ENCODE measurements around the gene NMRK2.

The NMRK2 gene

GRCh38 chr19:3978145-3978544, 45.3 kb downstream of the NMRK2 start:
- 97 to 99% methylated on average over 15 of the region's 19 CpGs for WGBS, 2 experiments (ENCODE audit: insufficient coverage in 2 of 2)
- Histone ChIP-seq H3K27ac (ENCODE audit: low read depth, low read length, severe bottlenecking) (peak overlapping the region; percentile 16), H3K36me3 (ENCODE audit: control insufficient read depth, insufficient read depth, low read length) (peaks cover 82% of the 10 kb centered on the region), H3K4me1 (ENCODE audit: control insufficient read depth, insufficient read depth, low read length, poor library complexity, severe bottlenecking) (peaks cover 8% of the 10 kb centered on the region), H3K9me3 (ENCODE audit: control insufficient read depth, low read length) (no peaks in the 10 kb centered on the region), H3K4me3 (ENCODE audit: extremely low read depth, insufficient read depth, low read length, poor library complexity, severe bottlenecking) (no peak overlapping the region)

GRCh38 chr19:3979289-3979673, 46.4 kb downstream of the NMRK2 start:
- 96 to 98% methylated on average over 15 to 18 of the region's 18 CpGs for WGBS, 2 experiments (ENCODE audit: insufficient coverage in 2 of 2)
- Histone ChIP-seq H3K4me3 (ENCODE audit: extremely low read depth, insufficient read depth, low read length, poor library complexity, severe bottlenecking) (no peak overlapping the region), H3K36me3 (ENCODE audit: control insufficient read depth, insufficient read depth, low read length) (peaks cover 94% of the 10 kb centered on the region), H3K9me3 (ENCODE audit: control insufficient read depth, low read length) (no peaks in the 10 kb centered on the region), H3K27ac (ENCODE audit: low read depth, low read length, severe bottlenecking) (no peak overlapping the region), H3K4me1 (ENCODE audit: control insufficient read depth, insufficient read depth, low read length, poor library complexity, severe bottlenecking) (peaks cover 16% of the 10 kb centered on the region)

DNA sequence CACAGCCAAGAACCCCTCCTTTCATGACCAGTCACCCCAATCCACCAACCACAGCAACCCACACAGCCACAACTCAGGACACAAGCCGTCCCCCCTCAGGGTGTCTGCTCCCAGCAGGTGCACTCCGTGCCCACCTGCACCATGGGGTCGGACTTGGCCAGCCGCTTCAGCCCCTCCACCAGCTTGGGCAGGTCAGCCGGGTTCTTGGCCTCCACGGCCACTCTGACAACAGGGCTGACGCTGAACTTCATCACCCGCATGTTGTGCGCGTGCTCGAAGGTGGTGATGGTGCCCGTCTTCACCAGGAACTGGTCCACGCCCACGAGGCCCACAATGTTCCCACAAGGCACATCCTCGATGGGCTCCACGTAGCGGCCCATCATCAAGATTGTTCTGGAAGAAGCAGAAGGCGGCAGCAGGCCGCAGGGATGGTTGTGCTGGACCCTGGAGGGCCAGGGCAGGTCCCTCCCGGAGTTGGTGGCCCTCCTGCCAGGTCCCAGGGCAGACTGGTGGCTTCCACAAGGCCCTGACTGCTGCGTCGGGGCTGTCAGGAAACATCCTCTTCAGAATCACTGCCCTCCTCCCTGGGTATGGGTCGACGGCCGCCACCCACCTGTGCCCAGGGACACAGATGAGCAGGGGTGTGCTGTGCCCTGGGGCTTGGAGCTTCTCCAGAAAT, 46.9 kb downstream of the NMRK2 start:
- no peak overlapping the region for H3K4me3 ChIP-seq (ENCODE audit: extremely low read depth, insufficient read depth, low read length, poor library complexity, severe bottlenecking)
- WGBS, 2 experiments (ENCODE audit: insufficient coverage in 2 of 2): 98% methylated on average over 24 to 25 of the region's 25 CpGs
- H3K36me3 ChIP-seq (ENCODE audit: control insufficient read depth, insufficient read depth, low read length): peaks cover 99% of the 10 kb centered on the region
- H3K27ac ChIP-seq (ENCODE audit: low read depth, low read length, severe bottlenecking): peak overlapping the region; percentile 5
- H3K9me3 ChIP-seq (ENCODE audit: control insufficient read depth, low read length): no peaks in the 10 kb centered on the region
- peaks cover 16% of the 10 kb centered on the region for H3K4me1 ChIP-seq (ENCODE audit: control insufficient read depth, insufficient read depth, low read length, poor library complexity, severe bottlenecking)

- no peak overlapping the region for H3K4me3 ChIP-seq (ENCODE audit: extremely low read depth, insufficient read depth, low read length, poor library complexity, severe bottlenecking)
- peaks cover 16% of the 10 kb centered on the region for H3K4me1 ChIP-seq (ENCODE audit: control insufficient read depth, insufficient read depth, low read length, poor library complexity, severe bottlenecking)
- peaks cover 93% of the 10 kb centered on the region for H3K36me3 ChIP-seq (ENCODE audit: control insufficient read depth, insufficient read depth, low read length)
- no peaks in the 10 kb centered on the region for H3K9me3 ChIP-seq (ENCODE audit: control insufficient read depth, low read length)
- WGBS, 2 experiments (ENCODE audit: insufficient coverage in 2 of 2): 97% methylated on average over 29 to 30 of the region's 31 CpGs
- H3K27ac ChIP-seq (ENCODE audit: low read depth, low read length, severe bottlenecking): peak overlapping the region; percentile 57
These were observed 47.7 kb downstream of the NMRK2 start for GRCh38 chr19:3980353-3981251.

DNA sequence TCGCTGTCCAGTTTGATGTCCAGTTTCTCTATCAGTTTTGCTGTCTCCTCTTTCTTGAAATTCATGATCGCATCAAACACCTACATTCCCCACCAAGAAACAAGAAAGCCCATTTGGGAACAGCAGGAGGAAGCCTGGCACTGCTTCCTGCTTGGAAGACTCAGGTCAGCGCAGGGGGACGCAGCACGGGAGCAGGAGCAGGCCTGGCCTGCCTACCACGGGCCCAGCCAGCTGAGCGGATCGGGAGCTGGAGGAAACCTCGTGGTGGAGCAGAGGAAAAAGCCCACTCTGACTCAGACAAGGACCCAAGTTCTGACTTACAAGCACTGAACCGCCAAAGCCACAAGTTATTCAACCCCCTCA, 48.5 kb downstream of the NMRK2 start:
- Histone ChIP-seq H3K4me1 (ENCODE audit: control insufficient read depth, insufficient read depth, low read length, poor library complexity, severe bottlenecking) (peaks cover 23% of the 10 kb centered on the region), H3K36me3 (ENCODE audit: control insufficient read depth, insufficient read depth, low read length) (peaks cover 85% of the 10 kb centered on the region), H3K9me3 (ENCODE audit: control insufficient read depth, low read length) (no peaks in the 10 kb centered on the region), H3K4me3 (ENCODE audit: extremely low read depth, insufficient read depth, low read length, poor library complexity, severe bottlenecking) (no peak overlapping the region), H3K27ac (ENCODE audit: low read depth, low read length, severe bottlenecking) (peak overlapping the region; percentile 57)
- WGBS, 2 experiments (ENCODE audit: insufficient coverage in 2 of 2): 97 to 99% methylated on average over 10 of the region's 10 CpGs

GRCh38 chr19:3981736-3982681, 49.1 kb downstream of the NMRK2 start:
- WGBS, 2 experiments (ENCODE audit: insufficient coverage in 2 of 2): 96 to 97% methylated on average over 36 to 38 of the region's 39 CpGs
- no peaks in the 10 kb centered on the region for H3K9me3 ChIP-seq (ENCODE audit: control insufficient read depth, low read length)
- peaks cover 30% of the 10 kb centered on the region for H3K4me1 ChIP-seq (ENCODE audit: control insufficient read depth, insufficient read depth, low read length, poor library complexity, severe bottlenecking)
- no peak overlapping the region for H3K4me3 ChIP-seq (ENCODE audit: extremely low read depth, insufficient read depth, low read length, poor library complexity, severe bottlenecking)
- peak overlapping the region; percentile 57 for H3K27ac ChIP-seq (ENCODE audit: low read depth, low read length, severe bottlenecking)
- peaks cover 79% of the 10 kb centered on the region for H3K36me3 ChIP-seq (ENCODE audit: control insufficient read depth, insufficient read depth, low read length)

- 95% methylated on average over 31 to 40 of the region's 40 CpGs for WGBS, 2 experiments (ENCODE audit: insufficient coverage in 2 of 2)
- H3K36me3 ChIP-seq (ENCODE audit: control insufficient read depth, insufficient read depth, low read length): peaks cover 70% of the 10 kb centered on the region
- peak overlapping the region; percentile 99 for H3K27ac ChIP-seq (ENCODE audit: low read depth, low read length, severe bottlenecking)
- H3K4me1 ChIP-seq (ENCODE audit: control insufficient read depth, insufficient read depth, low read length, poor library complexity, severe bottlenecking): peaks cover 36% of the 10 kb centered on the region
- no peaks in the 10 kb centered on the region for H3K9me3 ChIP-seq (ENCODE audit: control insufficient read depth, low read length)
- H3K4me3 ChIP-seq (ENCODE audit: extremely low read depth, insufficient read depth, low read length, poor library complexity, severe bottlenecking): peak overlapping the region; percentile 97
These were observed 50.1 kb downstream of the NMRK2 start for GRCh38 chr19:3982701-3983541.

GRCh38 chr19:3983542-3983914, 50.7 kb downstream of the NMRK2 start:
- peaks cover 64% of the 10 kb centered on the region for H3K36me3 ChIP-seq (ENCODE audit: control insufficient read depth, insufficient read depth, low read length)
- H3K4me3 ChIP-seq (ENCODE audit: extremely low read depth, insufficient read depth, low read length, poor library complexity, severe bottlenecking): peak overlapping the region; percentile 97
- 77 to 82% methylated on average over 5 to 6 of the region's 7 CpGs for WGBS, 2 experiments (ENCODE audit: insufficient coverage in 2 of 2)
- peaks cover 36% of the 10 kb centered on the region for H3K4me1 ChIP-seq (ENCODE audit: control insufficient read depth, insufficient read depth, low read length, poor library complexity, severe bottlenecking)
- no peaks in the 10 kb centered on the region for H3K9me3 ChIP-seq (ENCODE audit: control insufficient read depth, low read length)
- peak overlapping the region; percentile 99 for H3K27ac ChIP-seq (ENCODE audit: low read depth, low read length, severe bottlenecking)

DNA sequence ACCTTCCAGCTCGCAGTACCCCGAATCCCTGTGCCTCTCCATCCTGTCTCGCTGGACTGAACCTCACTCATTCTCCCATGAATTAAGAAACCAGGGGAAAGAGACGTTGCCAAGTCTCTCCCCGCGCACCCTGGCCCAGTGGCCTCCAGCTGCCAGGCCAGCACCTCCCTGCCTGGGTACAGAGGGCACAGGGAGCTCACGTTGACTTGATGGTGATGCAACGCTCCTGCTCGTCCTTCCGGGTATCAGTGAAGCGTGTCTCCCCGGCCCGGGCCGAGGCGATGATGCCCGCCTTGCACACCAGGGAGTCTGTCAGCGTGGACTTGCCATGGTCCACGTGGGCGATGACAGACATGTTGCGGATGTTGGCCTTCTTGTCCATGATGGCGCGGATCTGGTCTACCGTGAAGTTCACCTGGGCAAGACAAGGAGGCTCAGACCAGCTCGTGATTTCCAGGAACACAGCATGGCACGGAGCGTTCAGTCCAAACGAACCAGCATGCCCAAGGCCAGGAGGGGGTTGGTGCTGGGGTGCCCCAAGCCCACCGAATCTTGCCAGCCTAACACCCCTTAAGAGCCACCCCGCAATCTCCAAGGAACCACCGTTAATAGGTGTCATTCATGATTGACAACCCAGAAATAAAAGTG, 51.2 kb downstream of the NMRK2 start:
- H3K36me3 ChIP-seq (ENCODE audit: control insufficient read depth, insufficient read depth, low read length): peaks cover 58% of the 10 kb centered on the region

More for the DNA sequence above, 51.2 kb downstream of the NMRK2 start:
- peak overlapping the region; percentile 99 for H3K27ac ChIP-seq (ENCODE audit: low read depth, low read length, severe bottlenecking)
- H3K4me1 ChIP-seq (ENCODE audit: control insufficient read depth, insufficient read depth, low read length, poor library complexity, severe bottlenecking): peaks cover 36% of the 10 kb centered on the region
- no peaks in the 10 kb centered on the region for H3K9me3 ChIP-seq (ENCODE audit: control insufficient read depth, low read length)
- H3K4me3 ChIP-seq (ENCODE audit: extremely low read depth, insufficient read depth, low read length, poor library complexity, severe bottlenecking): peak overlapping the region; percentile 97
- 31 to 38% methylated on average over 26 to 30 of the region's 30 CpGs for WGBS, 2 experiments (ENCODE audit: insufficient coverage in 2 of 2)

Measured in mesodermal cell (in vitro differentiated cells).